Hepatocyte (in vitro differentiated cells): ENCODE data around the gene CDK7. TPM values are rescaled to one million over a fixed set of nuclear protein-coding genes. Genes with fewer than 3 reads are reported as not detected.

Experiments used
- DNase-seq: peaks from one replicate; pipeline ENCODE4 v3.0.0-alpha.2; 2016; ENCODE audit warnings: low spot score
- H2AFZ ChIP-seq: fragments of 200-600 bp; sonication (generic); 2 replicates; pipeline ENCODE4 v1.6.0; 2016; ENCODE audit warnings: antibody characterized with exemption, mild to moderate bottlenecking
- H3K27ac ChIP-seq: fragments of 200-600 bp; sonication (generic); 2 replicates; pipeline ENCODE4 v1.5.1; 2016; ENCODE audit warnings: mild to moderate bottlenecking
- H3K27me3 ChIP-seq: fragments of 200-600 bp; sonication (generic); 2 replicates; pipeline ENCODE4 v1.6.1; 2016
- H3K36me3 ChIP-seq: fragments of 200-600 bp; sonication (generic); replicated peaks from 2 replicates; pipeline ENCODE4 v1.5.1; 2016; ENCODE audit warnings: low read depth; ENCODE audit not compliant: insufficient read depth
- H3K4me1 ChIP-seq: fragments of 200-600 bp; sonication (generic); 2 replicates; pipeline ENCODE4 v1.5.1; 2016; ENCODE audit warnings: mild to moderate bottlenecking, moderate library complexity; ENCODE audit not compliant: insufficient read depth
- H3K4me2 ChIP-seq: fragments of 200-600 bp; sonication (generic); 2 replicates; pipeline ENCODE4 v1.6.0; 2016
- H3K4me3 ChIP-seq: fragments of 200-600 bp; sonication (generic); 2 replicates; pipeline ENCODE4 v1.5.1; 2016; ENCODE audit warnings: mild to moderate bottlenecking
- H3K79me2 ChIP-seq: fragments of 200-600 bp; sonication (generic); 2 replicates; pipeline ENCODE4 v1.6.0; 2017; ENCODE audit warnings: mild to moderate bottlenecking
- H3K9me2 ChIP-seq: fragments of 200-600 bp; sonication (generic); replicated peaks from 2 replicates; pipeline ENCODE4 v1.6.0; 2017; ENCODE audit warnings: mild to moderate bottlenecking; ENCODE audit not compliant: insufficient read depth
- H3K9me3 ChIP-seq: fragments of 200-600 bp; sonication (generic); 2 replicates; pipeline ENCODE4 v1.5.1; 2016; ENCODE audit warnings: low read depth, mild to moderate bottlenecking
- H4K20me1 ChIP-seq: fragments of 200-600 bp; sonication (generic); 2 replicates; pipeline ENCODE4 v1.6.0; 2016; ENCODE audit warnings: mild to moderate bottlenecking; ENCODE audit not compliant: insufficient read depth, poor library complexity, severe bottlenecking
- CTCF ChIP-seq: fragments of 200-600 bp; sonication (generic); IDR thresholded peaks from 2 replicates; pipeline ENCODE4 v1.5.1; 2016; ENCODE audit warnings: antibody characterized with exemption, mild to moderate bottlenecking; ENCODE audit not compliant: poor library complexity
- EZH2 ChIP-seq: fragments of 200-600 bp; sonication (generic); IDR thresholded peaks from 2 replicates; pipeline ENCODE4 v1.6.1; 2016; ENCODE audit warnings: antibody characterized with exemption, mild to moderate bottlenecking, borderline replicate concordance
- EZH2phosphoT487 ChIP-seq: fragments of 200-600 bp; sonication (generic); IDR thresholded peaks from one replicate; pipeline ENCODE4 v1.6.1; 2018; ENCODE audit warnings: antibody characterized with exemption, mild to moderate bottlenecking, low read depth, moderate library complexity; ENCODE audit not compliant: unreplicated experiment, severe bottlenecking
- WGBS: methylation state at CpG from one replicate; pipeline ENCODE4 v1.1.6; 2016; ENCODE audit warnings: low lambda C conversion rate; ENCODE audit errors: missing lambda C conversion rate; 5-methylcytosine and 5-hydroxymethylcytosine counted together
- polyA plus RNA-seq: library from polyadenylated mRNA; unstranded; fragments of >200 nt; fragmentation: Nextera tagmentation; extraction: Ambion mirVana; gene quantifications from 2 replicates; pipeline ENCODE4 v1.2.1, GENCODE V29; 2016
- total RNA-seq: library from RNA; depleted of rRNA; stranded (reverse); fragments of >200 nt; gene quantifications from 2 replicates; pipeline ENCODE4 v1.2.3, GENCODE V29; 2014

The CDK7 gene
- total and polyA plus RNA-seq, 2 experiments from 2014 or later: 36.4 to 41.1 TPM

- 90% methylated on average over 5 of the region's 5 CpGs for WGBS
- Histone ChIP-seq H3K27me3 (no peaks in the 10 kb centered on the region), H3K27ac (no peak overlapping the region), H3K9me2 (no peaks in the 10 kb centered on the region), H2AFZ (no peak overlapping the region), H3K9me3 (no peaks in the 10 kb centered on the region), H3K36me3 (no peaks in the 10 kb centered on the region), H4K20me1 (no peaks in the 10 kb centered on the region), H3K79me2 (no peaks in the 10 kb centered on the region), H3K4me1 (no peaks in the 10 kb centered on the region), H3K4me3 (no peak overlapping the region), H3K4me2 (no peak overlapping the region)
- TF ChIP-seq EZH2phosphoT487: no peak
- TF ChIP-seq CTCF: no peak
- TF ChIP-seq EZH2: no peak
- no peak for DNase-seq
These were observed 50.9 kb downstream of the CDK7 start for GRCh38 chr5:69285448-69286116.

GRCh38 chr5:69288069-69288468 lies 53.4 kb downstream of the CDK7 start:
- H3K27me3 ChIP-seq: no peaks in the 10 kb centered on the region
- no peak overlapping the region for H2AFZ ChIP-seq
- DNase-seq: no peak
- no peak overlapping the region for H3K4me2 ChIP-seq
- no peak overlapping the region for H3K4me3 ChIP-seq
- no peaks in the 10 kb centered on the region for H3K4me1 ChIP-seq
- WGBS: 58% methylated on average over 2 of the region's 2 CpGs
- H3K9me3 ChIP-seq: no peaks in the 10 kb centered on the region
- H4K20me1 ChIP-seq: no peaks in the 10 kb centered on the region
- no peaks in the 10 kb centered on the region for H3K79me2 ChIP-seq
- no peaks in the 10 kb centered on the region for H3K9me2 ChIP-seq
- no peaks in the 10 kb centered on the region for H3K36me3 ChIP-seq
- no peak for TF ChIP-seq EZH2phosphoT487
- TF ChIP-seq CTCF: no peak
- no peak for TF ChIP-seq EZH2
- H3K27ac ChIP-seq: no peak overlapping the region

GRCh38 chr5:69288688-69289087 lies 54.0 kb downstream of the CDK7 start:
- Histone ChIP-seq H3K9me2 (no peaks in the 10 kb centered on the region), H3K79me2 (no peaks in the 10 kb centered on the region), H3K36me3 (no peaks in the 10 kb centered on the region), H3K4me1 (no peaks in the 10 kb centered on the region), H3K4me2 (no peak overlapping the region), H2AFZ (no peak overlapping the region), H3K27ac (no peak overlapping the region), H3K4me3 (no peak overlapping the region), H3K27me3 (no peaks in the 10 kb centered on the region), H3K9me3 (no peaks in the 10 kb centered on the region), H4K20me1 (no peaks in the 10 kb centered on the region)
- TF ChIP-seq EZH2phosphoT487 (no peak), EZH2 (no peak), CTCF (no peak)
- 86% methylated on average over 1 of the region's 1 CpG for WGBS
- DNase-seq: no peak

- Histone ChIP-seq H3K9me2 (no peaks in the 10 kb centered on the region), H4K20me1 (no peaks in the 10 kb centered on the region), H3K9me3 (no peaks in the 10 kb centered on the region), H3K36me3 (no peaks in the 10 kb centered on the region), H3K27ac (no peak overlapping the region), H2AFZ (no peak overlapping the region), H3K79me2 (no peaks in the 10 kb centered on the region), H3K4me3 (no peak overlapping the region), H3K4me2 (no peak overlapping the region), H3K4me1 (peaks cover 7% of the 10 kb centered on the region), H3K27me3 (no peaks in the 10 kb centered on the region)
- TF ChIP-seq CTCF (no peak), EZH2 (no peak), EZH2phosphoT487 (no peak)
- WGBS: 92% methylated on average over 2 of the region's 2 CpGs
- DNase-seq: no peak
These were observed 57.6 kb downstream of the CDK7 start for GRCh38 chr5:69292306-69292705.
